ENCODE data around the gene HDAC4.

- TF ChIP-seq CTCF (IDR thresholded peaks at IDR 0.05): no peak
- TF ChIP-seq POLR2AphosphoS5 (IDR thresholded peaks at IDR 0.05; ENCODE audit: insufficient read depth in 1 of 2, low read depth in 1 of 2): no peak
- no peak for TF ChIP-seq POLR2A (IDR thresholded peaks at IDR 0.05)
Observed at GRCh38 chr2:239196474-239197021, 204.3 kb downstream of the HDAC4 start.
